HG03108 (cell line): ENCODE results near the gene ZFP91.

Experiments
- ATAC-seq: cut with Tn5 transposase; IDR thresholded peaks from one replicate; pipeline ENCODE4 v1.9.1; 2021; ENCODE audit warnings: moderate library complexity; ENCODE audit not compliant: unreplicated experiment

ZFP91 gene

GRCh38 chr11:58628446-58628845, 49.6 kb downstream of the ZFP91 start:
- ATAC-seq: no peak

- no peak for ATAC-seq
These were observed 51.0 kb downstream of the ZFP91 start for GRCh38 chr11:58629857-58630256.

GRCh38 chr11:58631378-58631777, 52.5 kb downstream of the ZFP91 start:
- no peak for ATAC-seq

GRCh38 chr11:58632510-58632909, 53.6 kb downstream of the ZFP91 start:
- no peak for ATAC-seq

GRCh38 chr11:58636587-58636986, 57.7 kb downstream of the ZFP91 start:
- no peak for ATAC-seq

- no peak for ATAC-seq
These were observed 58.5 kb downstream of the ZFP91 start for GRCh38 chr11:58637371-58637770.

GRCh38 chr11:58639103-58639502, 60.2 kb downstream of the ZFP91 start:
- ATAC-seq: no peak

- no peak for ATAC-seq
These were observed 60.8 kb downstream of the ZFP91 start for GRCh38 chr11:58639669-58640068.

GRCh38 chr11:58640386-58641023, 61.6 kb downstream of the ZFP91 start:
- no peak for ATAC-seq

- ATAC-seq: no peak
These were observed 62.5 kb downstream of the ZFP91 start for GRCh38 chr11:58641341-58641740.

GRCh38 chr11:58641803-58642581, 63.1 kb downstream of the ZFP91 start:
- ATAC-seq: no peak

- ATAC-seq: no peak
These were observed 67.0 kb downstream of the ZFP91 start for GRCh38 chr11:58645854-58646253.

GRCh38 chr11:58647141-58647699, 68.4 kb downstream of the ZFP91 start:
- ATAC-seq: peak; percentile 76

GRCh38 chr11:58647866-58648265, 69.0 kb downstream of the ZFP91 start:
- ATAC-seq: no peak

- no peak for ATAC-seq
These were observed 70.8 kb downstream of the ZFP91 start for GRCh38 chr11:58649623-58650022.

GRCh38 chr11:58650496-58650895, 71.6 kb downstream of the ZFP91 start:
- ATAC-seq: no peak

- ATAC-seq: no peak
These were observed 73.9 kb downstream of the ZFP91 start for GRCh38 chr11:58652726-58653280.

GRCh38 chr11:58654079-58654907, 75.4 kb downstream of the ZFP91 start:
- ATAC-seq: peak; percentile 88

GRCh38 chr11:58654908-58655296, 76.0 kb downstream of the ZFP91 start:
- peak; percentile 49 for ATAC-seq

- ATAC-seq: no peak
These were observed 77.5 kb downstream of the ZFP91 start for GRCh38 chr11:58656348-58656747.

- no peak for ATAC-seq
These were observed 79.8 kb downstream of the ZFP91 start for GRCh38 chr11:58658623-58659022.
